ENCODE measurements around the gene KNOP1.

The KNOP1 gene

GRCh38 chr16:19706846-19707245 lies 11.2 kb downstream of the KNOP1 start:
- no peak for DNase-seq

- no peak for DNase-seq
Measured at GRCh38 chr16:19705843-19706242, 12.2 kb downstream of the KNOP1 start.

GRCh38 chr16:19705146-19705501 lies 12.9 kb downstream of the KNOP1 start:
- DNase-seq, result no peak

- no peak for DNase-seq
Measured at GRCh38 chr16:19704321-19705145, 13.5 kb downstream of the KNOP1 start.

GRCh38 chr16:19703172-19703889 lies 14.7 kb downstream of the KNOP1 start:
- no peak for DNase-seq

GRCh38 chr16:19701091-19701490 lies 16.9 kb downstream of the KNOP1 start:
- DNase-seq, result no peak

GRCh38 chr16:19700319-19700781 lies 17.7 kb downstream of the KNOP1 start:
- DNase-seq, result no peak

- no peak for DNase-seq
Measured at GRCh38 chr16:19699472-19699871, 18.6 kb downstream of the KNOP1 start.

GRCh38 chr16:19698480-19699465 lies 19.3 kb downstream of the KNOP1 start:
- DNase-seq, result no peak

- no peak for DNase-seq
Measured at GRCh38 chr16:19697756-19698318, 20.2 kb downstream of the KNOP1 start.

GRCh38 chr16:19696961-19697360 lies 21.1 kb downstream of the KNOP1 start:
- no peak for DNase-seq

GRCh38 chr16:19696328-19696727 lies 21.7 kb downstream of the KNOP1 start:
- DNase-seq, result peak; percentile 42

GRCh38 chr16:19694989-19695388 lies 23.0 kb downstream of the KNOP1 start:
- DNase-seq, result no peak

- DNase-seq, result no peak
Measured at GRCh38 chr16:19691161-19691711, 26.8 kb downstream of the KNOP1 start.

GRCh38 chr16:19690196-19690595 lies 27.8 kb downstream of the KNOP1 start:
- no peak for DNase-seq

GRCh38 chr16:19689342-19689741 lies 28.7 kb downstream of the KNOP1 start:
- no peak for DNase-seq

GRCh38 chr16:19688396-19689024 lies 29.5 kb downstream of the KNOP1 start:
- DNase-seq, result no peak

- no peak for DNase-seq
Measured at GRCh38 chr16:19687279-19687678, 30.7 kb downstream of the KNOP1 start.

GRCh38 chr16:19685176-19685575 lies 32.9 kb downstream of the KNOP1 start:
- DNase-seq, result no peak

- DNase-seq, result no peak
Measured at GRCh38 chr16:19683453-19684236, 34.4 kb downstream of the KNOP1 start.

- DNase-seq, result no peak
Measured at GRCh38 chr16:19681637-19682036, 36.4 kb downstream of the KNOP1 start.
